HCT116 (cell line): ENCODE measurements around the gene G2E3. TPM values are rescaled to one million over a fixed set of nuclear protein-coding genes. Genes with fewer than 3 reads are reported as not detected.

ENCODE experiments used
- ATAC-seq: fragments of 200-7000 bp; cut with Tn5 transposase; 2 replicates; pipeline ENCODE4 v1.9.1; 2020; ENCODE audit warnings: mild to moderate bottlenecking, moderate library complexity
- BruUV-seq: library from RNA; stranded (reverse); fragments of 400-500 nt; replicated peaks from 2 replicates; lab custom pipeline; 2021; lab: Mats Ljungman, UMichigan
- CTCF ChIA-PET: fragments of 300-600 bp; sonication (Branson Sonifier 250); formaldehyde crosslinking; loops from one replicate; lab custom pipeline; 2021; ENCODE audit warnings: antibody characterized with exemption; lab: Charles Lee
- POLR2A ChIA-PET: fragments of 300-600, 350-600 bp; sonication (Branson Sonifier 250); formaldehyde crosslinking; loops from one replicate; lab custom pipeline; 2021; ENCODE audit warnings: antibody characterized with exemption; lab: Charles Lee
- RAD21 ChIA-PET, 2 experiments: fragments of 300-600 bp; sonication (Branson Sonifier 250); formaldehyde crosslinking; loops; one replicate each; lab custom pipeline; 2023; ENCODE audit warnings: low total read pairs in 2 of 2; ENCODE audit not compliant: uncharacterized antibody in 2 of 2, unreplicated experiment in 2 of 2, low non-redundant PET in 1 of 2; lab: Charles Lee
- DNase-seq: peaks from one replicate; pipeline ENCODE4 v3.0.0-alpha.2; 2010; ENCODE audit warnings: low read depth, low spot score
- H2AFZ ChIP-seq: fragments of 200-600 bp; shearing (Covaris generic), sonication (generic); 2 replicates; pipeline ENCODE4 v1.6.1; 2017; ENCODE audit warnings: low read depth, mixed run types, mixed read lengths, antibody characterized with exemption, low read length; ENCODE audit not compliant: poor library complexity, severe bottlenecking
- H3K27ac ChIP-seq: 2 replicates; pipeline ENCODE4 v1.5.1; 2012; ENCODE audit warnings: low read depth, low read length
- H3K27me3 ChIP-seq: fragments of 200-600 bp; sonication (generic); 2 replicates; pipeline ENCODE4 v1.6.1; 2016; ENCODE audit warnings: mixed run types, low read length, mixed read lengths; ENCODE audit not compliant: insufficient read depth
- H3K36me3 ChIP-seq, 2 experiments: fragments of 200-500 bp in 1 of 2; fragments of 200-600 bp in 1 of 2; sonication (Bioruptor generic) in 1 of 2; sonication (generic) in 1 of 2; 2 replicates each; pipeline versions ENCODE4 v1.5.1 to v1.6.1; 2014 to 2016; ENCODE audit warnings: low read length in 2 of 2, inconsistent platforms in 1 of 2, mixed read lengths in 1 of 2, mixed run types in 1 of 2; ENCODE audit not compliant: insufficient read depth in 2 of 2, control insufficient read depth in 1 of 2
- H3K4me1 ChIP-seq, 2 experiments: fragments of 200-600 bp in 1 of 2; sonication (generic) in 1 of 2; 2 replicates each; pipeline versions ENCODE4 v1.5.1 to v1.6.1; 2012 to 2017; ENCODE audit warnings: low read length in 2 of 2, inconsistent platforms in 1 of 2, mild to moderate bottlenecking in 1 of 2, mixed read lengths in 1 of 2, mixed run types in 1 of 2, moderate library complexity in 1 of 2; ENCODE audit not compliant: insufficient read depth in 2 of 2, control insufficient read depth in 1 of 2
- H3K4me2 ChIP-seq: fragments of 200-600 bp; sonication (generic); 2 replicates; pipeline ENCODE4 v1.6.1; 2017; ENCODE audit warnings: mixed run types, low read length, mixed read lengths
- H3K4me3 ChIP-seq, 2 experiments: fragments of 200-600 bp in 1 of 2; sonication (generic) in 1 of 2; replicated peaks in 1 of 2; 2 replicates each; pipeline ENCODE4 v1.5.1; 2011 to 2016; ENCODE audit warnings: low read length in 2 of 2, control low read depth in 1 of 2, low read depth in 1 of 2, mild to moderate bottlenecking in 1 of 2, mixed read lengths in 1 of 2, mixed run types in 1 of 2
- H3K79me2 ChIP-seq: fragments of 200-600 bp; sonication (generic); 2 replicates; pipeline ENCODE4 v1.6.1; 2017; ENCODE audit warnings: mild to moderate bottlenecking, mixed run types, low read length, moderate library complexity, mixed read lengths; ENCODE audit not compliant: insufficient read depth
- H3K9ac ChIP-seq: fragments of 200-600 bp; sonication (generic); 2 replicates; pipeline ENCODE4 v1.6.1; 2016; ENCODE audit warnings: low read length, mixed read lengths
- H3K9me2 ChIP-seq: fragments of 200-600 bp; sonication (generic), shearing (Covaris generic); 2 replicates; pipeline ENCODE4 v1.6.1; 2017; ENCODE audit warnings: mixed run types, mild to moderate bottlenecking, moderate library complexity; ENCODE audit not compliant: insufficient read depth
- H3K9me3 ChIP-seq, 2 experiments: fragments of 200-500 bp in 1 of 2; fragments of 200-600 bp in 1 of 2; sonication (Bioruptor generic) in 1 of 2; sonication (generic) in 1 of 2; 2 replicates each; pipeline ENCODE4 v1.6.1; 2014 to 2017; ENCODE audit warnings: low read length in 2 of 2, mixed read lengths in 2 of 2, inconsistent platforms in 1 of 2, low read depth in 1 of 2, mild to moderate bottlenecking in 1 of 2, mixed run types in 1 of 2, moderate library complexity in 1 of 2; ENCODE audit not compliant: control insufficient read depth in 1 of 2, insufficient read depth in 1 of 2
- H4K20me1 ChIP-seq: fragments of 200-600 bp; sonication (generic), shearing (Covaris generic); 2 replicates; pipeline ENCODE4 v1.6.1; 2017; ENCODE audit warnings: mixed run types, mild to moderate bottlenecking, moderate library complexity; ENCODE audit not compliant: insufficient read depth
- CBX3 ChIP-seq: IDR thresholded peaks from 2 replicates; pipeline ENCODE4 v1.6.1; 2012; ENCODE audit warnings: low read depth
- CEBPB ChIP-seq: IDR thresholded peaks from 2 replicates; pipeline ENCODE4 v1.6.1; 2012; ENCODE audit warnings: low read depth
- EGR1 ChIP-seq: IDR thresholded peaks from 2 replicates; pipeline ENCODE4 v1.6.1; 2012; ENCODE audit warnings: low read depth
- ELF1 ChIP-seq: IDR thresholded peaks from 2 replicates; pipeline ENCODE4 v1.6.1; 2012; ENCODE audit warnings: low read depth, borderline replicate concordance
- FOSL1 ChIP-seq: IDR thresholded peaks from 2 replicates; pipeline ENCODE4 v1.6.1; 2012; ENCODE audit warnings: low read depth
- JUND ChIP-seq: IDR thresholded peaks from 2 replicates; pipeline ENCODE4 v1.6.1; 2012
- POLR2A ChIP-seq: IDR thresholded peaks from 2 replicates; pipeline ENCODE4 v1.7.0; 2011; ENCODE audit warnings: borderline replicate concordance; ENCODE audit not compliant: insufficient read depth, insufficient read length; ENCODE audit errors: extremely low read depth
- POLR2AphosphoS5 ChIP-seq: IDR thresholded peaks from 2 replicates; pipeline ENCODE4 v1.6.1; 2011; ENCODE audit warnings: mild to moderate bottlenecking, low read depth, low read length, moderate library complexity
- RAD21 ChIP-seq: IDR thresholded peaks from 2 replicates; pipeline ENCODE4 v1.6.1; 2012; ENCODE audit warnings: low read depth, mild to moderate bottlenecking
- SP1 ChIP-seq: IDR thresholded peaks from 2 replicates; pipeline ENCODE4 v1.6.1; 2012; ENCODE audit warnings: low read depth
- SRF ChIP-seq: IDR thresholded peaks from 2 replicates; pipeline ENCODE4 v1.6.1; 2012; ENCODE audit warnings: low read depth
- YY1 ChIP-seq: IDR thresholded peaks from 2 replicates; pipeline ENCODE4 v1.6.1; 2011; ENCODE audit warnings: low read length, low read depth, moderate library complexity, mild to moderate bottlenecking; ENCODE audit not compliant: insufficient replicate concordance; ENCODE audit errors: extremely low read depth
- intact Hi-C: fragments of 100-400 bp; cut with micrococcal nuclease; formaldehyde crosslinking; loops from 2 replicates; pipeline ENCODE4 v1.10.0; 2022
- total RNA-seq: library from RNA; stranded (reverse); gene quantifications from one replicate; pipeline ENCODE4 v1.2.1, GENCODE V29; 2021; ENCODE audit not compliant: unreplicated experiment
- TF ChIP-seq, protein P1 (sequence below), 3 experiments: fragments of 200-600 bp in 1 of 3; sonication (generic) in 1 of 3; IDR thresholded peaks in 2 of 3; conservative IDR thresholded peaks in 1 of 3; 2 replicates each; pipeline ENCODE4 v1.5.1; 2012 to 2017; ENCODE audit warnings: low read depth in 2 of 3, low read length in 2 of 3, antibody characterized with exemption in 1 of 3, borderline replicate concordance in 1 of 3, control low read depth in 1 of 3, mild to moderate bottlenecking in 1 of 3, mixed read lengths in 1 of 3, mixed run types in 1 of 3, moderate library complexity in 1 of 3; ENCODE audit not compliant: insufficient read depth in 1 of 3
- TF ChIP-seq, protein P2 (sequence below): IDR thresholded peaks from 2 replicates; pipeline ENCODE4 v1.6.1; 2012; ENCODE audit warnings: low read depth
- TF ChIP-seq, protein P3 (sequence below): IDR thresholded peaks from 2 replicates; pipeline ENCODE4 v1.6.1; 2012

G2E3 gene
- total RNA-seq, 1 experiment from 2014 or later: 47.0 TPM

DNA sequence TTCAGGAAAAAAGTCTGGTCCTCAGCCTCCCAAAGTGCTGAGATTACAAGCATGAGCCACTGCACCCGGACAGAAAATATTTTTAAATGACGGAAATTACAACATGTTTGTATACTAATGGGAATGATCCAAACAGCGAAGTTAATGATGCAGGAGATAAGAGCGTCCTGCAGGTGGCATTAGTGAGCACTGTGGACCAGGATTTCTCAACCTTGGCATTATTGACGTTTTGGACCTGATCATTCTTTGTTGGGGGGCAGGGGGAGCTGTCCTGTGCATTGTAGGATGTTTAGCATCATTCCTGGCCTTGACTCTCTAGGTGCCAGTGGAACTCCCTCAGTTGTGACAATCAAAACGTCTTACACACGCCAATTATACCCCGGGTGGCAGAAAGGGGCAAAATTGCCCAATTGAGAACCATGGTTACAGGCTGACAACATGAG lies 97.3 kb downstream of the G2E3 start:
- Histone ChIP-seq H3K4me2 (no peak overlapping the region), H3K9ac (no peak overlapping the region), H3K36me3 (peaks cover 11 to 16% of the 10 kb centered on the region in 2 experiments; a peak in 1 of 4 replicates), H3K9me2 (no peaks in the 10 kb centered on the region), H3K79me2 (peaks cover 6% of the 10 kb centered on the region; the same call in 1 of the 2 replicates), H3K4me3 (no peak overlapping the region), H3K27ac (no peak overlapping the region), H4K20me1 (no peaks in the 10 kb centered on the region), H3K9me3 (no peaks in the 10 kb centered on the region), H3K27me3 (no peaks in the 10 kb centered on the region), H2AFZ (no peak overlapping the region), H3K4me1 (no peaks in the 10 kb centered on the region)
- TF ChIP-seq JUND: no peak
- TF ChIP-seq, protein P1, sequence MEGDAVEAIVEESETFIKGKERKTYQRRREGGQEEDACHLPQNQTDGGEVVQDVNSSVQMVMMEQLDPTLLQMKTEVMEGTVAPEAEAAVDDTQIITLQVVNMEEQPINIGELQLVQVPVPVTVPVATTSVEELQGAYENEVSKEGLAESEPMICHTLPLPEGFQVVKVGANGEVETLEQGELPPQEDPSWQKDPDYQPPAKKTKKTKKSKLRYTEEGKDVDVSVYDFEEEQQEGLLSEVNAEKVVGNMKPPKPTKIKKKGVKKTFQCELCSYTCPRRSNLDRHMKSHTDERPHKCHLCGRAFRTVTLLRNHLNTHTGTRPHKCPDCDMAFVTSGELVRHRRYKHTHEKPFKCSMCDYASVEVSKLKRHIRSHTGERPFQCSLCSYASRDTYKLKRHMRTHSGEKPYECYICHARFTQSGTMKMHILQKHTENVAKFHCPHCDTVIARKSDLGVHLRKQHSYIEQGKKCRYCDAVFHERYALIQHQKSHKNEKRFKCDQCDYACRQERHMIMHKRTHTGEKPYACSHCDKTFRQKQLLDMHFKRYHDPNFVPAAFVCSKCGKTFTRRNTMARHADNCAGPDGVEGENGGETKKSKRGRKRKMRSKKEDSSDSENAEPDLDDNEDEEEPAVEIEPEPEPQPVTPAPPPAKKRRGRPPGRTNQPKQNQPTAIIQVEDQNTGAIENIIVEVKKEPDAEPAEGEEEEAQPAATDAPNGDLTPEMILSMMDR (IDR thresholded peaks at IDR 0.05 in 2 of 3, conservative IDR thresholded peaks at IDR 0.05 in 1 of 3; ENCODE audit: borderline replicate concordance in 1 of 3, insufficient read depth in 1 of 3, low read depth in 2 of 3, low read length in 2 of 3): peak; percentile 37 to 85 (median 80); a peak in 5 of 6 replicates
- TF ChIP-seq, protein P2, sequence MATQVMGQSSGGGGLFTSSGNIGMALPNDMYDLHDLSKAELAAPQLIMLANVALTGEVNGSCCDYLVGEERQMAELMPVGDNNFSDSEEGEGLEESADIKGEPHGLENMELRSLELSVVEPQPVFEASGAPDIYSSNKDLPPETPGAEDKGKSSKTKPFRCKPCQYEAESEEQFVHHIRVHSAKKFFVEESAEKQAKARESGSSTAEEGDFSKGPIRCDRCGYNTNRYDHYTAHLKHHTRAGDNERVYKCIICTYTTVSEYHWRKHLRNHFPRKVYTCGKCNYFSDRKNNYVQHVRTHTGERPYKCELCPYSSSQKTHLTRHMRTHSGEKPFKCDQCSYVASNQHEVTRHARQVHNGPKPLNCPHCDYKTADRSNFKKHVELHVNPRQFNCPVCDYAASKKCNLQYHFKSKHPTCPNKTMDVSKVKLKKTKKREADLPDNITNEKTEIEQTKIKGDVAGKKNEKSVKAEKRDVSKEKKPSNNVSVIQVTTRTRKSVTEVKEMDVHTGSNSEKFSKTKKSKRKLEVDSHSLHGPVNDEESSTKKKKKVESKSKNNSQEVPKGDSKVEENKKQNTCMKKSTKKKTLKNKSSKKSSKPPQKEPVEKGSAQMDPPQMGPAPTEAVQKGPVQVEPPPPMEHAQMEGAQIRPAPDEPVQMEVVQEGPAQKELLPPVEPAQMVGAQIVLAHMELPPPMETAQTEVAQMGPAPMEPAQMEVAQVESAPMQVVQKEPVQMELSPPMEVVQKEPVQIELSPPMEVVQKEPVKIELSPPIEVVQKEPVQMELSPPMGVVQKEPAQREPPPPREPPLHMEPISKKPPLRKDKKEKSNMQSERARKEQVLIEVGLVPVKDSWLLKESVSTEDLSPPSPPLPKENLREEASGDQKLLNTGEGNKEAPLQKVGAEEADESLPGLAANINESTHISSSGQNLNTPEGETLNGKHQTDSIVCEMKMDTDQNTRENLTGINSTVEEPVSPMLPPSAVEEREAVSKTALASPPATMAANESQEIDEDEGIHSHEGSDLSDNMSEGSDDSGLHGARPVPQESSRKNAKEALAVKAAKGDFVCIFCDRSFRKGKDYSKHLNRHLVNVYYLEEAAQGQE: no peak
- TF ChIP-seq SRF: no peak
- no peak for TF ChIP-seq SP1
- peak; percentile 29; the same call in 1 of the 2 replicates for TF ChIP-seq CEBPB
- no peak for TF ChIP-seq FOSL1
- TF ChIP-seq YY1: no peak
- TF ChIP-seq POLR2A: no peak
- TF ChIP-seq, protein P3, sequence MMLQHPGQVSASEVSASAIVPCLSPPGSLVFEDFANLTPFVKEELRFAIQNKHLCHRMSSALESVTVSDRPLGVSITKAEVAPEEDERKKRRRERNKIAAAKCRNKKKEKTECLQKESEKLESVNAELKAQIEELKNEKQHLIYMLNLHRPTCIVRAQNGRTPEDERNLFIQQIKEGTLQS: no peak
- TF ChIP-seq ELF1: no peak
- peak; percentile 40; the same call in 1 of the 2 replicates for TF ChIP-seq RAD21
- TF ChIP-seq CBX3: no peak
- TF ChIP-seq POLR2AphosphoS5: no peak
- no peak for TF ChIP-seq EGR1
- BruUV-seq: no TSS peak
- POLR2A ChIA-PET: no interaction called here
- DNase-seq (peak; percentile 15), ATAC-seq (peak; percentile 82)
- RAD21 ChIA-PET: interaction anchor here in 1 of 2 experiments (1.1 kb wide), 1 partner anchor 251 kb away, joined by 4 read pairs; no protein-coding TSS in a partner anchor
- CTCF ChIA-PET: interaction anchor here (1.0 kb wide), 1 partner anchor 793 kb away, joined by 4 read pairs; no protein-coding TSS in a partner anchor
- intact Hi-C loops: loop anchor here (1.0 to 5.0 kb wide), 3 partner anchors 250 to 700 kb away; no protein-coding TSS in a partner anchor
